Renal cortical epithelial cell (primary cell): Measurements from ENCODE around the gene ECHDC1. TPM values are rescaled to one million over a fixed set of nuclear protein-coding genes. Genes with fewer than 3 reads are reported as not detected.
"Not testable (repeated sequence)": the region's sequence is repeated elsewhere in the genome, so short reads cannot be mapped to it uniquely, and the experiment has no call there.

Experiments
- DNase-seq: peaks from one replicate; pipeline ENCODE4 v3.0.0-alpha.2; 2011; ENCODE audit warnings: low read depth
- total RNA-seq: library from RNA; depleted of rRNA; stranded (reverse); fragments of >200 nt; gene quantifications from 2 replicates; pipeline ENCODE4 v1.2.3, GENCODE V29; 2014

The ECHDC1 gene
- 80.1 and 94.8 TPM in 2 replicates for total RNA-seq

GRCh38 chr6:127342946-127343808, at the start of gene ECHDC1:
ECHDC1 (minus strand) TSS chr6:127343609; CDS start chr6:127331028, 12,581 bp downstream.
- DNase-seq = peak; percentile 45

GRCh38 chr6:127392301-127392700, 48.9 kb upstream of the ECHDC1 start:
- no peak for DNase-seq

GRCh38 chr6:127391094-127391953, 47.9 kb upstream of the ECHDC1 start:
- DNase-seq = no peak

- DNase-seq = no peak
These were observed 46.3 kb upstream of the ECHDC1 start for GRCh38 chr6:127389706-127390105.

GRCh38 chr6:127385668-127386430, 42.4 kb upstream of the ECHDC1 start:
- DNase-seq = peak; percentile 40

- not testable (repeated sequence) for DNase-seq
These were observed 41.4 kb upstream of the ECHDC1 start for GRCh38 chr6:127384848-127385247.

- DNase-seq = no peak
These were observed 40.6 kb upstream of the ECHDC1 start for GRCh38 chr6:127383988-127384387.

- DNase-seq = no peak
These were observed 39.0 kb upstream of the ECHDC1 start for GRCh38 chr6:127382413-127382812.

GRCh38 chr6:127381384-127381783, 38.0 kb upstream of the ECHDC1 start:
- DNase-seq = no peak

GRCh38 chr6:127376685-127377084, 33.3 kb upstream of the ECHDC1 start:
- no peak for DNase-seq

GRCh38 chr6:127367023-127367375, 23.6 kb upstream of the ECHDC1 start:
- no peak for DNase-seq

GRCh38 chr6:127366282-127367022, 23.0 kb upstream of the ECHDC1 start:
- peak; percentile 99 for DNase-seq

- DNase-seq = no peak
These were observed 22.5 kb upstream of the ECHDC1 start for GRCh38 chr6:127365874-127366273.

- DNase-seq = no peak
These were observed 9.1 kb upstream of the ECHDC1 start for GRCh38 chr6:127352524-127352923.

- no peak for DNase-seq
These were observed 6.6 kb upstream of the ECHDC1 start for GRCh38 chr6:127349980-127350379.

GRCh38 chr6:127348028-127348661, 4.7 kb upstream of the ECHDC1 start:
- no peak for DNase-seq

- DNase-seq = peak; percentile 78
These were observed 3.8 kb upstream of the ECHDC1 start for GRCh38 chr6:127347178-127347577.

- DNase-seq = peak; percentile 27
These were observed 2.1 kb upstream of the ECHDC1 start for GRCh38 chr6:127345521-127345920.

GRCh38 chr6:127343809-127344659, 625 bp upstream of the ECHDC1 start:
- peak; percentile 32 for DNase-seq
